ENCODE measurements around the gene CARS2.
A peak's percentile ranks its signal among the peaks of the same experiment; 100 is the strongest.
"Not testable (repeated sequence)": the region's sequence is repeated elsewhere in the genome, so short reads cannot be mapped to it uniquely, and the experiment has no call there.

The CARS2 gene

GRCh38 chr13:110616103-110617101 is 89.5 kb downstream of the CARS2 start:
- peak overlapping the region; percentile 70 for H3K4me3 ChIP-seq (ENCODE audit: low read length)
- peak; percentile 82 for DNase-seq (ENCODE audit: low read depth)

GRCh38 chr13:110615322-110616102 is 90.4 kb downstream of the CARS2 start, which contains the start of gene NAXD:
NAXD (plus strand) TSS chr13:110615545; CDS start chr13:110615602, 57 bp downstream.
- TF ChIP-seq CTCF (IDR thresholded peaks at IDR 0.05; ENCODE audit: insufficient read depth, low read depth, low read length, missing control alignments), result no peak

More at GRCh38 chr13:110616103-110617101, 89.5 kb downstream of the CARS2 start:
- TF ChIP-seq CTCF (IDR thresholded peaks at IDR 0.05; ENCODE audit: insufficient read depth, low read depth, low read length, missing control alignments), result no peak

GRCh38 chr13:110615005-110615321 is 91.0 kb downstream of the CARS2 start:
- TF ChIP-seq CTCF (IDR thresholded peaks at IDR 0.05; ENCODE audit: insufficient read depth, low read depth, low read length, missing control alignments), result no peak
- peak overlapping the region; percentile 70 for H3K4me3 ChIP-seq (ENCODE audit: low read length)
- no peak for DNase-seq (ENCODE audit: low read depth)

More at GRCh38 chr13:110615322-110616102, 90.4 kb downstream of the CARS2 start, which contains the start of gene NAXD:
- peak within 1 kb of the TSS; percentile 70 for H3K4me3 ChIP-seq (ENCODE audit: low read length)
- peak; percentile 91 for DNase-seq (ENCODE audit: low read depth)

- no peak overlapping the region for H3K4me3 ChIP-seq (ENCODE audit: low read length)
- TF ChIP-seq CTCF (IDR thresholded peaks at IDR 0.05; ENCODE audit: insufficient read depth, low read depth, low read length, missing control alignments), result no peak
- no peak for DNase-seq (ENCODE audit: low read depth)
Observed at GRCh38 chr13:110610955-110611595, 94.8 kb downstream of the CARS2 start.

GRCh38 chr13:110607675-110608224 is 98.2 kb downstream of the CARS2 start:
- DNase-seq (ENCODE audit: low read depth), result no peak
- H3K4me3 ChIP-seq (ENCODE audit: low read length), result no peak overlapping the region
- no peak for TF ChIP-seq CTCF (IDR thresholded peaks at IDR 0.05; ENCODE audit: insufficient read depth, low read depth, low read length, missing control alignments)

- not testable (repeated sequence) for DNase-seq (ENCODE audit: low read depth)
Observed at GRCh38 chr13:110606281-110606680, 99.6 kb downstream of the CARS2 start.

More at GRCh38 chr13:110606281-110606680, 99.6 kb downstream of the CARS2 start:
- H3K4me3 ChIP-seq (ENCODE audit: low read length), result not testable (repeated sequence)

All from epithelial cell of esophagus (primary cell).